Measurements from ENCODE around the gene USP32. TPM values are rescaled to one million over a fixed set of nuclear protein-coding genes. Genes with fewer than 3 reads are reported as not detected.

The USP32 gene
- total and polyA plus RNA-seq, 2 of the 8 experiments (the other 6 are each of a cell fraction or from before 2014, with no cell fraction given): 29.6 to 112 TPM

- Histone ChIP-seq H2BK5ac (ENCODE audit: low read depth, low read length) (no peak overlapping the region), H3K36me3 (ENCODE audit: control insufficient read depth in 2 of 4, insufficient read depth in 4 of 4, low read length in 3 of 4) (no peaks in the 10 kb centered on the region; a peak in 2 of 8 replicates), H2AFZ (ENCODE audit: low read length) (no peak overlapping the region), H3K79me1 (ENCODE audit: low read depth, low read length) (peaks cover 6% of the 10 kb centered on the region), H3K18ac (ENCODE audit: extremely low read depth, low read length) (no peak overlapping the region), H4K5ac (ENCODE audit: insufficient read length, low read depth, low read length) (no peak overlapping the region), H3K4me2 (ENCODE audit: insufficient read depth in 1 of 2, low read depth in 2 of 2, low read length in 2 of 2) (no peak overlapping the region), H3K27me3 (replicated peaks in 1 of 4; ENCODE audit: control insufficient read depth in 3 of 4, extremely low read depth in 1 of 4, insufficient read depth in 3 of 4, low read length in 3 of 4) (no peaks in the 10 kb centered on the region), H2BK120ac (replicated peaks; ENCODE audit: low read depth, low read length) (no peak overlapping the region), H3K9me3 (ENCODE audit: insufficient read depth in 2 of 2, low read depth in 1 of 2, low read length in 1 of 2) (no peaks in the 10 kb centered on the region), H3K9ac (replicated peaks in 1 of 4; ENCODE audit: extremely low read depth in 1 of 4, low read depth in 3 of 4, low read length in 3 of 4) (no peak overlapping the region), H3K79me2 (ENCODE audit: control insufficient read depth in 1 of 2, insufficient read depth in 2 of 2, low read length in 2 of 2) (peaks cover 0 to 88% of the 10 kb centered on the region in 2 experiments; a peak in 2 of 4 replicates), H4K8ac (ENCODE audit: extremely low read depth, insufficient read depth, low read length) (no peak overlapping the region), H2AK5ac (ENCODE audit: low read depth, low read length) (no peak overlapping the region), H2BK20ac (ENCODE audit: low read length) (no peak overlapping the region), H3K14ac (ENCODE audit: insufficient read length) (no peak overlapping the region), H3K56ac (replicated peaks; ENCODE audit: insufficient read length, low read depth, low read length) (no peak overlapping the region), H3K4me3 (ENCODE audit: extremely low read depth in 1 of 4, insufficient read depth in 2 of 4, low read depth in 3 of 4, low read length in 4 of 4) (no peak overlapping the region), H2BK15ac (ENCODE audit: low read length) (no peak overlapping the region), H3K27ac (ENCODE audit: low read depth, low read length) (no peak overlapping the region), H4K20me1 (replicated peaks in 1 of 2; ENCODE audit: control insufficient read depth in 1 of 2, insufficient read depth in 2 of 2, low read length in 2 of 2) (peaks cover 7 to 13% of the 10 kb centered on the region in 2 experiments), H3K23ac (ENCODE audit: insufficient read length) (no peak overlapping the region), H4K91ac (replicated peaks; ENCODE audit: insufficient read length, low read length) (no peak overlapping the region), H3K23me2 (ENCODE audit: low read depth, low read length) (no peaks in the 10 kb centered on the region), H3K4me1 (replicated peaks in 1 of 4; ENCODE audit: control insufficient read depth in 3 of 4, insufficient read depth in 4 of 4, low read length in 3 of 4) (peaks cover 0 to 4% (median 2%) of the 10 kb centered on the region in 4 experiments; a peak in 4 of 7 replicates), H3K4ac (replicated peaks; ENCODE audit: insufficient read length, low read depth, low read length) (no peak overlapping the region), H2BK12ac (ENCODE audit: low read depth, low read length) (no peak overlapping the region)
- TF ChIP-seq JUND (IDR thresholded peaks at IDR 0.05; ENCODE audit: low read length): no peak
- TF ChIP-seq E2F6 (IDR thresholded peaks at IDR 0.05): no peak
- TF ChIP-seq SP4 (IDR thresholded peaks at IDR 0.05; ENCODE audit: low read length): no peak
- TF ChIP-seq TCF12 (IDR thresholded peaks at IDR 0.05; ENCODE audit: low read depth, low read length): no peak
- TF ChIP-seq GTF2F1 (IDR thresholded peaks at IDR 0.05; ENCODE audit: borderline replicate concordance, low read depth, low read length): no peak
- TF ChIP-seq CHD1 (IDR thresholded peaks at IDR 0.05; ENCODE audit: low read depth, low read length): no peak
- no peak for TF ChIP-seq NRF1 (IDR thresholded peaks at IDR 0.05; ENCODE audit: low read depth, low read length)
- no peak for TF ChIP-seq BCL11A (IDR thresholded peaks at IDR 0.05; ENCODE audit: low read depth in 2 of 2, low read length in 2 of 2)
- no peak for FAIRE-seq
- no peak for DNase-seq (ENCODE audit: low read depth in 1 of 2, low spot score in 2 of 2)
- POLR2A ChIA-PET (ENCODE audit: partially characterized antibody): interaction anchor here (1.0 kb wide), 1 partner anchor 15 kb away, joined by 3 read pairs; no protein-coding TSS in a partner anchor
- 92% methylated on average over 2 of the region's 2 CpGs; no CpG with 5 or more reads in 1 of the 2 experiments for WGBS, 2 experiments (ENCODE audit: extremely low coverage in 1 of 2, insufficient coverage in 1 of 2, insufficient read length in 1 of 2, insufficient replicate concordance in 2 of 2, low coverage in 1 of 2, low lambda C conversion rate in 2 of 2, missing lambda C conversion rate in 1 of 2)
- CTCF ChIA-PET (ENCODE audit: partially characterized antibody): interaction anchor here (2.0 kb wide), 1 partner anchor 10 kb away, joined by 9 read pairs; no protein-coding TSS in a partner anchor
Observed at GRCh38 chr17:60304502-60304901, 87.4 kb downstream of the USP32 start.
